HG03064 (cell line): ENCODE results near the gene CHADL.
"Not testable (repeated sequence)": the region's sequence is repeated elsewhere in the genome, so short reads cannot be mapped to it uniquely, and the experiment has no call there.

Experiments used
- ATAC-seq: cut with Tn5 transposase; IDR thresholded peaks from one replicate; pipeline ENCODE4 v1.9.1; 2021; ENCODE audit warnings: low read depth; ENCODE audit not compliant: unreplicated experiment

The CHADL gene

GRCh38 chr22:41240377-41241132, at the start of gene CHADL:
TSS of gene CHADL (minus strand) at chr22:41240931. CDS start at chr22:41240881, 50 bp downstream.
- ATAC-seq = no peak

- ATAC-seq = no peak
Observed at GRCh38 chr22:41289671-41290070, 48.9 kb upstream of the CHADL start.

- no peak for ATAC-seq
Observed at GRCh38 chr22:41288245-41288946, 47.7 kb upstream of the CHADL start.

GRCh38 chr22:41286639-41287091, 45.9 kb upstream of the CHADL start:
- ATAC-seq = peak; percentile 10

- ATAC-seq = peak; percentile 92
Observed at GRCh38 chr22:41285820-41286638, 45.3 kb upstream of the CHADL start, which contains the start of gene RANGAP1. TSS of gene RANGAP1 (minus strand) at chr22:41286187. CDS start at chr22:41281044, 5,143 bp downstream.

- peak; percentile 13 for ATAC-seq
Observed at GRCh38 chr22:41285441-41285819, 44.7 kb upstream of the CHADL start.

- no peak for ATAC-seq
Observed at GRCh38 chr22:41284465-41284864, 43.7 kb upstream of the CHADL start.

GRCh38 chr22:41280854-41281253, 40.1 kb upstream of the CHADL start:
- no peak for ATAC-seq

- no peak for ATAC-seq
Observed at GRCh38 chr22:41280065-41280464, 39.3 kb upstream of the CHADL start.

- no peak for ATAC-seq
Observed at GRCh38 chr22:41274856-41275255, 34.1 kb upstream of the CHADL start.

GRCh38 chr22:41273128-41273527, 32.4 kb upstream of the CHADL start:
- ATAC-seq = no peak

- no peak for ATAC-seq
Observed at GRCh38 chr22:41271787-41272186, 31.1 kb upstream of the CHADL start.

GRCh38 chr22:41267958-41268357, 27.2 kb upstream of the CHADL start:
- no peak for ATAC-seq

- ATAC-seq = no peak
Observed at GRCh38 chr22:41264408-41264941, 23.7 kb upstream of the CHADL start.

GRCh38 chr22:41263704-41264103, 23.0 kb upstream of the CHADL start:
- ATAC-seq = no peak

- ATAC-seq = no peak
Observed at GRCh38 chr22:41262250-41262765, 21.6 kb upstream of the CHADL start.

- no peak for ATAC-seq
Observed at GRCh38 chr22:41261541-41262249, 21.0 kb upstream of the CHADL start.

GRCh38 chr22:41260871-41261270, 20.1 kb upstream of the CHADL start:
- ATAC-seq = no peak

GRCh38 chr22:41259756-41260155, 19.0 kb upstream of the CHADL start:
- not testable (repeated sequence) for ATAC-seq

GRCh38 chr22:41257696-41258095, 17.0 kb upstream of the CHADL start:
- ATAC-seq = no peak
